Fibroblast of mammary gland (primary cell): Measurements from ENCODE around the gene GALNS.

ENCODE experiments used
- DNase-seq: peaks from one replicate; pipeline ENCODE4 v3.0.0-alpha.2; 2010; ENCODE audit warnings: low read depth
- H3K4me3 ChIP-seq: 2 replicates; pipeline ENCODE4 v1.5.1; 2011; ENCODE audit warnings: low read depth, mild to moderate bottlenecking, low read length, moderate library complexity; ENCODE audit not compliant: control insufficient read depth
- TF ChIP-seq, protein P1 (sequence below): conservative IDR thresholded peaks from 2 replicates; pipeline ENCODE4 v1.5.1; 2011; ENCODE audit warnings: low read depth, low read length, inconsistent platforms; ENCODE audit not compliant: control insufficient read depth, insufficient read depth

GALNS gene

GRCh38 chr16:88811769-88812512 lies 44.8 kb downstream of the GALNS start, which contains the start of gene APRT:
TSS of gene APRT (minus strand) at chr16:88811928. CDS start at chr16:88811899, 29 bp downstream.
- TF ChIP-seq, protein P1, sequence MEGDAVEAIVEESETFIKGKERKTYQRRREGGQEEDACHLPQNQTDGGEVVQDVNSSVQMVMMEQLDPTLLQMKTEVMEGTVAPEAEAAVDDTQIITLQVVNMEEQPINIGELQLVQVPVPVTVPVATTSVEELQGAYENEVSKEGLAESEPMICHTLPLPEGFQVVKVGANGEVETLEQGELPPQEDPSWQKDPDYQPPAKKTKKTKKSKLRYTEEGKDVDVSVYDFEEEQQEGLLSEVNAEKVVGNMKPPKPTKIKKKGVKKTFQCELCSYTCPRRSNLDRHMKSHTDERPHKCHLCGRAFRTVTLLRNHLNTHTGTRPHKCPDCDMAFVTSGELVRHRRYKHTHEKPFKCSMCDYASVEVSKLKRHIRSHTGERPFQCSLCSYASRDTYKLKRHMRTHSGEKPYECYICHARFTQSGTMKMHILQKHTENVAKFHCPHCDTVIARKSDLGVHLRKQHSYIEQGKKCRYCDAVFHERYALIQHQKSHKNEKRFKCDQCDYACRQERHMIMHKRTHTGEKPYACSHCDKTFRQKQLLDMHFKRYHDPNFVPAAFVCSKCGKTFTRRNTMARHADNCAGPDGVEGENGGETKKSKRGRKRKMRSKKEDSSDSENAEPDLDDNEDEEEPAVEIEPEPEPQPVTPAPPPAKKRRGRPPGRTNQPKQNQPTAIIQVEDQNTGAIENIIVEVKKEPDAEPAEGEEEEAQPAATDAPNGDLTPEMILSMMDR = no peak

GRCh38 chr16:88810912-88811768 lies 45.6 kb downstream of the GALNS start:
- peak overlapping the region; percentile 59 for H3K4me3 ChIP-seq
- TF ChIP-seq, protein P1 = no peak
- DNase-seq = peak; percentile 74

More at GRCh38 chr16:88811769-88812512, 44.8 kb downstream of the GALNS start, which contains the start of gene APRT:
- peak within 1 kb of the TSS; percentile 59 for H3K4me3 ChIP-seq
- DNase-seq = peak; percentile 96

- peak overlapping the region; percentile 59 for H3K4me3 ChIP-seq
- DNase-seq = no peak
- TF ChIP-seq, protein P1 = no peak
Measured at GRCh38 chr16:88810166-88810911, 46.4 kb downstream of the GALNS start.

GRCh38 chr16:88809676-88810165 lies 47.0 kb downstream of the GALNS start:
- no peak for DNase-seq
- H3K4me3 ChIP-seq = no peak overlapping the region
- TF ChIP-seq, protein P1 = no peak

- no peak for DNase-seq
- TF ChIP-seq, protein P1 = no peak
- no peak overlapping the region for H3K4me3 ChIP-seq
Measured at GRCh38 chr16:88809068-88809675, 47.6 kb downstream of the GALNS start.
